Heart right ventricle (tissue), 16 donors: Measurements from ENCODE around the gene CCHCR1. TPM values are rescaled to one million over a fixed set of nuclear protein-coding genes. Genes with fewer than 3 reads are reported as not detected.
A peak's percentile ranks its signal among the peaks of the same experiment; 100 is the strongest.

Experiments
- ATAC-seq, 8 donors: fragments of 200-7000 bp; cut with Tn5 transposase; one replicate each; pipeline ENCODE4 v1.9.1; 2020; ENCODE audit warnings: mild to moderate bottlenecking in 8 of 8, moderate library complexity in 8 of 8, moderate number of reproducible peaks in 1 of 8
- DNase-seq, 2 donors: peaks; one replicate each; pipeline ENCODE4 v3.0.0-alpha.2; 2020
- H3K27ac ChIP-seq, 10 donors: fragments of 200-600 bp; sonication (generic) in 2 of 10; one replicate each; pipeline versions ENCODE4 v1.5.0 to v1.8.0; 2020 to 2022; ENCODE audit warnings: mild to moderate bottlenecking in 3 of 10
- H3K27me3 ChIP-seq, 7 donors: fragments of 200-600 bp; one replicate each; pipeline ENCODE4 v1.8.0; 2021 to 2022; ENCODE audit warnings: mild to moderate bottlenecking in 2 of 7
- H3K36me3 ChIP-seq, 9 donors: fragments of 200-600 bp; sonication (generic) in 1 of 9; one replicate each; pipeline versions ENCODE4 v1.5.0 to v1.8.0; 2020 to 2022; ENCODE audit warnings: mild to moderate bottlenecking in 2 of 9
- H3K4me1 ChIP-seq, 9 donors: fragments of 200-600 bp; sonication (generic) in 1 of 9; one replicate each; pipeline versions ENCODE4 v1.5.0 to v1.8.0; 2020 to 2022; ENCODE audit warnings: mild to moderate bottlenecking in 4 of 9
- H3K4me3 ChIP-seq, 10 donors: fragments of 200-600 bp; sonication (generic) in 2 of 10; one replicate each; pipeline versions ENCODE4 v1.5.0 to v1.8.0; 2020 to 2022; ENCODE audit warnings: mild to moderate bottlenecking in 7 of 10, moderate library complexity in 2 of 10
- H3K9me3 ChIP-seq, 11 donors: fragments of 200-600 bp in 10 of 11; sonication (generic) in 2 of 11; one replicate each; pipeline versions ENCODE4 v1.5.0 to v1.8.0; 2013 to 2022; ENCODE audit warnings: mild to moderate bottlenecking in 2 of 11, control low read depth in 1 of 11, moderate library complexity in 1 of 11
- WGBS, 2 donors: extraction: QIAGEN DNeasy Blood & Tissue Kit; methylation state at CpG; one replicate each; pipeline ENCODE4 v1.1.7; 2013; ENCODE audit warnings: inconsistent platforms in 1 of 2; 5-methylcytosine and 5-hydroxymethylcytosine counted together
- intact Hi-C, 10 donors: fragments of 100-400 bp; cut with DNase I; formaldehyde crosslinking; loops; one replicate each; pipeline versions ENCODE4 v1.11.1 to v1.14.2; 2022
- polyA plus RNA-seq, 2 donors: library from polyadenylated mRNA; stranded (reverse); fragments of 200-250 nt; gene quantifications; one replicate each; pipeline ENCODE4 v1.2.3, GENCODE V29; 2013
- total RNA-seq, 10 donors: library from RNA; stranded (reverse); fragmentation: NEBNext Ultra II Directional in 3 of 10; extraction: Animal tissue kit (Norgen Biotek cat#: 25700) in 3 of 10; gene quantifications; one replicate each; pipeline versions ENCODE4 v1.2.1 to v1.2.4, GENCODE V29; 2021 to 2023
- TF ChIP-seq, protein P1 (sequence below), 9 donors: fragments of 200-600 bp; sonication (generic) in 2 of 9; IDR thresholded peaks; one replicate each; pipeline versions ENCODE4 v1.5.0 to v1.8.0; 2021 to 2022; ENCODE audit warnings: antibody characterized with exemption in 9 of 9, mild to moderate bottlenecking in 5 of 9, moderate library complexity in 1 of 9
- donor health status: Arrhythmogenic right ventricular cardiomyopathy.
- donor health status: ischemic (EF 13 %, LVEDD 7.1; RV severe dilation, severe dysfunction).
- donor health status: healthy with polysubstance abuse.
- donor health status: DM: no; HTN: yes; CAD: no.
- donor health status: DM: no; HTN: no; CAD: no.
- donor health status: ischemic (EF 25% LVEDD 6.9; RV normal size, moderate dysfunction).
- donor health status: ischemic (EF 25% LVEDD 5.7; RV mildly dilated, moderate dysfunction).
- donor health status: healthy.
- donor health status: DM: yes; HTN: yes; CAD: no.
- donor health status: Ischemic cardiomyopathy.
- donor health status: ischemic (EF 35%, LVEDD 5.7; RV mildly dilated, moderate dysfunction).
- donor health status: nonischemic (EF 11% LVEDD 7.7; RV severe dilation, severe dysfunction).
- donor health status: DM: yes; HTN: yes; CAD: no.
- donor health status: PGD.
- donor health status: ischemic (EF 29% LVEDD 5.4; RV normal size, mild dysfunction).
- donor health status: nonischemic (EF 23%, LVEDD 6.1; RV moderate dilation, normal function).

Gene CCHCR1
- total and polyA plus RNA-seq, 12 donors = 8.0 to 15.9 (median 11.2) TPM

DNA sequence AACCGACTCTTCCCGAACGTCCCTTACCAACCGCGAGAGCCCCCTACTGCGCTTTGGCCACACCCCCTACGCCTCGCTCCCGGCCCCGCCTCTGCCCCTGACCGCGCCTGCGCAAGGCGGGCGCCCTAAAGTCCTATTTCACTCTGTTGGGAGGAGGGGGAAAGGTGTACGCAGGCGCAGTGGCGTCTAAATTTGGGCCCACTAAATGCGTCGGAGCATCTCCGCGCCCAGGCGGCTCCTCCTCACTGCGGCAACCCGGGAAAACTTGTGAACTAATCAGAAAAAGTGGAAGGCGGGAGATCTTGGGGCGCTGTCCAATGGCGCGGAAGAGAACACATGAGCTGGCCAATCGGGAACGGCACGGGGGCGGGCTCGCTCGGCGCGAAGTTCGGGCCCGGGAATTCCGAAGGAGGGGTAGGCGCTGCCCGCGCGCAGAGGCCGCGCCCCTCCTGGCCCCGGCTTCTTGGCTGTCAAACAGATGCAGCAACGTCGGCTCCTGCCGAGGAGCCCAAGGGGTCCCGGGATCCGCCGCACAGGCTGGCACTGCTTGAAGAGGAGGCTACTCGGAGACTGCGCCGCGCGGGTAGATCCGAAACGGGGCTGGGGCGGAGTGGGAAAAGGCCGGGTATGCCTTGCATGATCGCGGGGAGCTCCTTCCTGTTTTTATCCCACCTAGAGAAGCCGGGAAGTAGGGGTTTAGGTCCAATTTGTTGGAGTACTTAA, 699 bp upstream of the CCHCR1 start, which contains the start of gene TCF19:
TCF19 (plus strand) TSS at position 450 of the 723 bp plus-strand sequence. CDS start 881 bp downstream, outside the sequence.
- ATAC-seq (peak; percentile 96 to 98 (median 97)), DNase-seq (peak; percentile 99)
- peak within 1 kb of the TSS; percentile 32 to 99 (median 68) for H3K4me3 ChIP-seq
- TF ChIP-seq, protein P1, sequence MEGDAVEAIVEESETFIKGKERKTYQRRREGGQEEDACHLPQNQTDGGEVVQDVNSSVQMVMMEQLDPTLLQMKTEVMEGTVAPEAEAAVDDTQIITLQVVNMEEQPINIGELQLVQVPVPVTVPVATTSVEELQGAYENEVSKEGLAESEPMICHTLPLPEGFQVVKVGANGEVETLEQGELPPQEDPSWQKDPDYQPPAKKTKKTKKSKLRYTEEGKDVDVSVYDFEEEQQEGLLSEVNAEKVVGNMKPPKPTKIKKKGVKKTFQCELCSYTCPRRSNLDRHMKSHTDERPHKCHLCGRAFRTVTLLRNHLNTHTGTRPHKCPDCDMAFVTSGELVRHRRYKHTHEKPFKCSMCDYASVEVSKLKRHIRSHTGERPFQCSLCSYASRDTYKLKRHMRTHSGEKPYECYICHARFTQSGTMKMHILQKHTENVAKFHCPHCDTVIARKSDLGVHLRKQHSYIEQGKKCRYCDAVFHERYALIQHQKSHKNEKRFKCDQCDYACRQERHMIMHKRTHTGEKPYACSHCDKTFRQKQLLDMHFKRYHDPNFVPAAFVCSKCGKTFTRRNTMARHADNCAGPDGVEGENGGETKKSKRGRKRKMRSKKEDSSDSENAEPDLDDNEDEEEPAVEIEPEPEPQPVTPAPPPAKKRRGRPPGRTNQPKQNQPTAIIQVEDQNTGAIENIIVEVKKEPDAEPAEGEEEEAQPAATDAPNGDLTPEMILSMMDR (IDR thresholded peaks at IDR 0.05) = no peak
- no peaks in the 10 kb centered on the region for H3K27me3 ChIP-seq
- peak within 1 kb of the TSS in 9 of 10 donors; percentile 27 to 86 (median 74) for H3K27ac ChIP-seq
- intact Hi-C loops = loop anchor here in 1 of 10 donors (5.0 kb wide), 1 partner anchor 34 kb away; no protein-coding TSS in a partner anchor
- H3K36me3 ChIP-seq = peaks cover 0 to 48% (median 0%) of the 10 kb centered on the region in 9 donors
- 0 to 1% methylated on average over 65 of the region's 65 CpGs for WGBS, 2 donors
- no peaks in the 10 kb centered on the region for H3K9me3 ChIP-seq
- peaks cover 3 to 32% (median 21%) of the 10 kb centered on the region in 9 donors for H3K4me1 ChIP-seq

DNA sequence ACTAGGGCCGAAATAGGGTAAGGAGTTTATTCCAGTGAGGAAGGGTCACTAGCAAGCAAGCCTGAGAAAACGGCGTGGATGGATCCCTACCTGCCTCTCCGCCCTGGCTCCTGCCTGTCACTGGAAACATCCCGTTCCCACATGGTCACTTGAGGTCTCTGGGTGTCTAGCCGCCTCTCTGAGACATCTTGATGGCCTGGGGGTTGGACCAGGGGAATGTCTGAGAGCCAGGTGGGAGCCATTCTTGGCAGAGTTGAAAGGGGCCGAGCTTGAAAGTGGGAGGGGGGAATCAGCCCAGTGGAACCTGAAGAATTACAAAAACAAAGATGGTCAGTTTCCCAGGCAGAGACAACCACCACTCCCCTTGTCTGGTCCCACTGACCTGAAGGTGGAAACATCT, 961 bp downstream of the CCHCR1 start:
- H3K9me3 ChIP-seq = no peaks in the 10 kb centered on the region

DNA sequence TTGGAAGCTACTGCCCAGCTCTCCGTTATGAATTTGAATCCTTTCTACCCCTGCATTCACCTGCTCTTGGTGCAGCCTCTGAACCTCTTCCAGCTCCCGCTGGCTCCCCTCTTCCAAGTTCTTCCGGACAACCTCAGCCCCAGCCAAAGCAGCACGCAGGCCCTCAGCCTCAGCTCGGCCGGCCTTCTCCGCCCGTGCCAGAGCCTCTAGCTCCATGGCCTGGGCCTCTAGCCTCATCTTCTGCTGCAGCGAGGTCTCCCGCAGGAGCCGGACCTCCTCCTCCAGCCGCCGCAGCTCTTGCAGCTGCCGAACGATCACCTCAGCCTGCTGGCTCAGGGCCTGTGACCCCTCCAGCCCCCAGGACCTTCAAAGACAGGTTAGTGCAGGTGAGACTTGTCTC, 3.2 kb downstream of the CCHCR1 start:
- ATAC-seq (no peak), DNase-seq (no peak)
- TF ChIP-seq, protein P1 (IDR thresholded peaks at IDR 0.05) = no peak
- 87 to 97% methylated on average over 15 of the region's 15 CpGs for WGBS, 2 donors
- Histone ChIP-seq H3K4me3 (no peak overlapping the region), H3K4me1 (peaks cover 3 to 20% (median 16%) of the 10 kb centered on the region in 9 donors), H3K9me3 (no peaks in the 10 kb centered on the region), H3K27me3 (no peaks in the 10 kb centered on the region), H3K36me3 (peaks cover 0 to 53% (median 0%) of the 10 kb centered on the region in 9 donors), H3K27ac (no peak overlapping the region)
- intact Hi-C loops = no loop called here

More for the DNA sequence above, 961 bp downstream of the CCHCR1 start:
- Histone ChIP-seq H3K36me3 (peaks cover 0 to 40% (median 0%) of the 10 kb centered on the region in 9 donors), H3K4me3 (no peak overlapping the region), H3K27ac (no peak overlapping the region), H3K27me3 (no peaks in the 10 kb centered on the region), H3K4me1 (peaks cover 3 to 32% (median 21%) of the 10 kb centered on the region in 9 donors)
- no peak for DNase-seq
- no peak for ATAC-seq
- 94 to 97% methylated on average over 7 of the region's 7 CpGs for WGBS, 2 donors
- intact Hi-C loops = loop anchor here in 1 of 10 donors (5.0 kb wide), 1 partner anchor 36 kb away; no protein-coding TSS in a partner anchor
- TF ChIP-seq, protein P1 (IDR thresholded peaks at IDR 0.05) = no peak

DNA sequence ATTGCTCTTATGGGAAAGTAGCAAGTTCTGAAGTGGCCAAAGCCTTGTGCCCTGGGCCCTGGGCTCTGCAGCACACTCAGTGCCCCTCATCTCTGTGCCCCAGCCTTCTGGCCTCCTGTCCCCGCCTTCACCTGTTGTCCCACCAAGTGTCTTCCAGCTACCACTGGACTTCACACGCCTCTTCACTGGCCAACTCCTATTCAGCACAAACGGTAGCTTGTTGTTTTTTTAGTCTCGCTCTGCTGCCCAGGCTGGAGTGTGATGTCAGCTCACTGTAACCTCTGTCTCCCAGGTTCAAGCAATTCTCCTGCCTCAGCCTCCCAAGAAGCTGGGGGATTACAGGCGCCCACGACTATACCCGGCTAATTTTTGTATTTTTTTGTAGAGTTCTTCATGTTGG, 4.8 kb downstream of the CCHCR1 start:
- DNase-seq (no peak), ATAC-seq (no peak)
- intact Hi-C loops = no loop called here
- H3K9me3 ChIP-seq = no peaks in the 10 kb centered on the region
- peaks cover 3 to 11% (median 7%) of the 10 kb centered on the region in 9 donors for H3K4me1 ChIP-seq
- no peak overlapping the region for H3K27ac ChIP-seq
- TF ChIP-seq, protein P1 (IDR thresholded peaks at IDR 0.05) = no peak
- H3K4me3 ChIP-seq = no peak overlapping the region
- H3K27me3 ChIP-seq = no peaks in the 10 kb centered on the region
- WGBS, 2 donors = 89 to 95% methylated on average over 7 of the region's 7 CpGs
- H3K36me3 ChIP-seq = peaks cover 0 to 66% (median 0%) of the 10 kb centered on the region in 9 donors
